ENCODE measurements around the gene GPR135.
A peak's percentile ranks its signal among the peaks of the same experiment; 100 is the strongest.
"Not testable (repeated sequence)": the region's sequence is repeated elsewhere in the genome, so short reads cannot be mapped to it uniquely, and the experiment has no call there.

The GPR135 gene

GRCh38 chr14:59475709-59476108 is 10.5 kb upstream of the GPR135 start:
- DNase-seq (ENCODE audit: low read depth in 3 of 3) = no peak

GRCh38 chr14:59474172-59474571 is 9.0 kb upstream of the GPR135 start:
- no peak for DNase-seq (ENCODE audit: low read depth in 3 of 3)

- DNase-seq (ENCODE audit: low read depth in 3 of 3) = peak; percentile 11 to 39 (median 11)
Measured at GRCh38 chr14:59464486-59465315, 479 bp downstream of the GPR135 start.

GRCh38 chr14:59463787-59464485 is 1.2 kb downstream of the GPR135 start:
- DNase-seq (ENCODE audit: low read depth in 3 of 3) = peak in 2 of 3 experiments; percentile 2 to 39

- no peak for DNase-seq (ENCODE audit: low read depth in 3 of 3)
Measured at GRCh38 chr14:59461891-59462290, 3.3 kb downstream of the GPR135 start.

GRCh38 chr14:59460378-59460777 is 4.8 kb downstream of the GPR135 start:
- DNase-seq (ENCODE audit: low read depth in 3 of 3) = no peak

- no peak for DNase-seq (ENCODE audit: low read depth in 3 of 3)
Measured at GRCh38 chr14:59458486-59458885, 6.7 kb downstream of the GPR135 start.

- no peak for DNase-seq (ENCODE audit: low read depth in 3 of 3)
Measured at GRCh38 chr14:59455411-59455810, 9.8 kb downstream of the GPR135 start.

- no peak for DNase-seq (ENCODE audit: low read depth in 3 of 3)
Measured at GRCh38 chr14:59454139-59454538, 11.0 kb downstream of the GPR135 start.

- no peak for DNase-seq (ENCODE audit: low read depth in 3 of 3)
Measured at GRCh38 chr14:59451849-59452248, 13.3 kb downstream of the GPR135 start.

- DNase-seq (ENCODE audit: low read depth in 3 of 3) = no peak
Measured at GRCh38 chr14:59450716-59451115, 14.5 kb downstream of the GPR135 start.

- DNase-seq (ENCODE audit: low read depth in 3 of 3) = not testable (repeated sequence)
Measured at GRCh38 chr14:59448673-59449072, 16.5 kb downstream of the GPR135 start.

- no peak for DNase-seq (ENCODE audit: low read depth in 3 of 3)
Measured at GRCh38 chr14:59439256-59439965, 25.8 kb downstream of the GPR135 start.

GRCh38 chr14:59438195-59438647 is 27.0 kb downstream of the GPR135 start:
- no peak for DNase-seq (ENCODE audit: low read depth in 3 of 3)

GRCh38 chr14:59435987-59436386 is 29.2 kb downstream of the GPR135 start:
- no peak for DNase-seq (ENCODE audit: low read depth in 3 of 3)

GRCh38 chr14:59435101-59435500 is 30.1 kb downstream of the GPR135 start:
- no peak for DNase-seq (ENCODE audit: low read depth in 3 of 3)

- DNase-seq (ENCODE audit: low read depth in 3 of 3) = no peak
Measured at GRCh38 chr14:59429790-59430189, 35.4 kb downstream of the GPR135 start.

GRCh38 chr14:59428581-59429012 is 36.6 kb downstream of the GPR135 start:
- DNase-seq (ENCODE audit: low read depth in 3 of 3) = no peak

GRCh38 chr14:59427653-59428580 is 37.3 kb downstream of the GPR135 start:
- DNase-seq (ENCODE audit: low read depth in 3 of 3) = no peak

GRCh38 chr14:59425322-59425935 is 39.8 kb downstream of the GPR135 start:
- no peak for DNase-seq (ENCODE audit: low read depth in 3 of 3)

Data from stimulated activated CD4-positive, alpha-beta T cell treated with anti-CD3 and anti-CD28 coated beads, TNF-alpha, amount 100 ng/mL, for 24 hours (primary cell).